Stomach (tissue), 4 donors: ENCODE data around the gene NF1.

Source experiments
- CTCF ChIP-seq, 7 experiments: fragments of 450-650 bp in 4 of 7; fragments of 200-600 bp in 3 of 7; sonication (generic) in 3 of 7; IDR thresholded peaks; one replicate each; pipeline ENCODE4 v1.5.1; 2016 to 2019; ENCODE audit warnings: antibody characterized with exemption in 7 of 7, control low read depth in 2 of 7, mild to moderate bottlenecking in 1 of 7
- EP300 ChIP-seq: sonication (generic); formaldehyde crosslinking; IDR thresholded peaks from one replicate; pipeline ENCODE4 v1.6.1; 2017; ENCODE audit warnings: antibody characterized with exemption
- POLR2A ChIP-seq, 4 donors: fragments of 450-650 bp; IDR thresholded peaks; one replicate each; pipeline ENCODE4 v1.6.1; 2016; ENCODE audit warnings: antibody characterized with exemption in 4 of 4, control low read depth in 2 of 4, mild to moderate bottlenecking in 1 of 4, moderate library complexity in 1 of 4
- POLR2AphosphoS5 ChIP-seq, 3 donors: sonication (generic); formaldehyde crosslinking; IDR thresholded peaks; one replicate each; pipeline ENCODE4 v1.6.1; 2016; ENCODE audit warnings: antibody characterized with exemption in 3 of 3

- TF ChIP-seq CTCF (IDR thresholded peaks at IDR 0.05) (no peak), POLR2A (IDR thresholded peaks at IDR 0.05) (no peak), EP300 (no peak), POLR2AphosphoS5 (IDR thresholded peaks at IDR 0.05) (no peak)
Measured at GRCh38 chr17:31202968-31203367, 108.2 kb downstream of the NF1 start.
